ENCODE measurements around the gene LZTS2.

DNA sequence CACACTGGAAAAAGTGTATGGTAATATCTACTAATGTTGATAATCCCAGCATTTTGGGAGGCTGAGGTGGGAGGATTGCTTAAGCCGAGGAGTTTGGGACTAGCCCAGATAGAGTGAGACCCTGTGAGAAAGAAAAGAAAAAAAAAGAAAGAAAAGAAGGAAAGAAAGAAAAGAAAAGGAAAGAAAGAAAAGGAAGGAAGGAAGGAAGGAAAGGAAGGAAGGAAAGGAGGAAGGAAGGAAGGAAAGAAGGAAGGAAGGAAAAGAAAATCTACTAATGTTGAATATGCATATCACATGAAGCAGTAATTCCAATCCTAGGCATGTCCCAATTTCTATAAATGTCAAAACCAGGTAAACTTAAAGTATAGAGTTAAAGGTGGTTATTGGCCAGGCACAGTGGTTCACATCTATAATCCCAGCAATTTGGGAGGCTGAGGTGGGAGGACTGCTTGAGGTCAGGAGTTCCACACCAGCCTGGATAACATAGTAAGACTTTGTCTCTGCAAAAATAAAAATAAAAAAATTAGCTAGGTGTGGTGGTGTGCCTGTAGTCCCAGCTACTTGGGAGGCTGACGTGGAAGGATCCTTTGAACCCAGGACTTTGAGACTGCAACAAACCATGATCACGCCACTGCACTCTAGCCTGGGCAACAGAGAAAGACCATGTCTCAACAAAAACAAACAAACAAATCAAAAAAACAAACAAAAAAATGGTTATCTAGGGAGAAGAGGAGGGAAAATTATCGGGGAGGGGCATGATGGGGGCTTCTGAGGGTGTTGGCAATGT, 57.0 kb downstream of the LZTS2 start:
- TF ChIP-seq, protein P1, sequence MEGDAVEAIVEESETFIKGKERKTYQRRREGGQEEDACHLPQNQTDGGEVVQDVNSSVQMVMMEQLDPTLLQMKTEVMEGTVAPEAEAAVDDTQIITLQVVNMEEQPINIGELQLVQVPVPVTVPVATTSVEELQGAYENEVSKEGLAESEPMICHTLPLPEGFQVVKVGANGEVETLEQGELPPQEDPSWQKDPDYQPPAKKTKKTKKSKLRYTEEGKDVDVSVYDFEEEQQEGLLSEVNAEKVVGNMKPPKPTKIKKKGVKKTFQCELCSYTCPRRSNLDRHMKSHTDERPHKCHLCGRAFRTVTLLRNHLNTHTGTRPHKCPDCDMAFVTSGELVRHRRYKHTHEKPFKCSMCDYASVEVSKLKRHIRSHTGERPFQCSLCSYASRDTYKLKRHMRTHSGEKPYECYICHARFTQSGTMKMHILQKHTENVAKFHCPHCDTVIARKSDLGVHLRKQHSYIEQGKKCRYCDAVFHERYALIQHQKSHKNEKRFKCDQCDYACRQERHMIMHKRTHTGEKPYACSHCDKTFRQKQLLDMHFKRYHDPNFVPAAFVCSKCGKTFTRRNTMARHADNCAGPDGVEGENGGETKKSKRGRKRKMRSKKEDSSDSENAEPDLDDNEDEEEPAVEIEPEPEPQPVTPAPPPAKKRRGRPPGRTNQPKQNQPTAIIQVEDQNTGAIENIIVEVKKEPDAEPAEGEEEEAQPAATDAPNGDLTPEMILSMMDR (IDR thresholded peaks at IDR 0.05; ENCODE audit: poor library complexity): no peak
- no peak for TF ChIP-seq EZH2 (IDR thresholded peaks at IDR 0.05; ENCODE audit: borderline replicate concordance)

All from hepatocyte (in vitro differentiated cells).